Measurements from ENCODE around the gene PIGV.

GRCh38 chr1:26785611-26786436, 1.9 kb upstream of the PIGV start:
- no peak for TF ChIP-seq CTCF (IDR thresholded peaks at IDR 0.05)
- TF ChIP-seq ZFX (IDR thresholded peaks at IDR 0.05; ENCODE audit: borderline replicate concordance), result no peak
